HCT116 (cell line): ENCODE results near the gene ERGIC1. TPM values are rescaled to one million over a fixed set of nuclear protein-coding genes. Genes with fewer than 3 reads are reported as not detected.

Source experiments
- ATAC-seq: fragments of 200-7000 bp; cut with Tn5 transposase; 2 replicates; pipeline ENCODE4 v1.9.1; 2020; ENCODE audit warnings: mild to moderate bottlenecking, moderate library complexity
- BruUV-seq: library from RNA; stranded (reverse); fragments of 400-500 nt; replicated peaks from 2 replicates; lab custom pipeline; 2021; lab: Mats Ljungman, UMichigan
- CTCF ChIA-PET: fragments of 300-600 bp; sonication (Branson Sonifier 250); formaldehyde crosslinking; loops from one replicate; lab custom pipeline; 2021; ENCODE audit warnings: antibody characterized with exemption; lab: Charles Lee
- POLR2A ChIA-PET: fragments of 300-600, 350-600 bp; sonication (Branson Sonifier 250); formaldehyde crosslinking; loops from one replicate; lab custom pipeline; 2021; ENCODE audit warnings: antibody characterized with exemption; lab: Charles Lee
- RAD21 ChIA-PET, 2 experiments: fragments of 300-600 bp; sonication (Branson Sonifier 250); formaldehyde crosslinking; loops; one replicate each; lab custom pipeline; 2023; ENCODE audit warnings: low total read pairs in 2 of 2; ENCODE audit not compliant: uncharacterized antibody in 2 of 2, unreplicated experiment in 2 of 2, low non-redundant PET in 1 of 2; lab: Charles Lee
- DNase-seq: peaks from one replicate; pipeline ENCODE4 v3.0.0-alpha.2; 2010; ENCODE audit warnings: low read depth, low spot score
- H2AFZ ChIP-seq: fragments of 200-600 bp; shearing (Covaris generic), sonication (generic); 2 replicates; pipeline ENCODE4 v1.6.1; 2017; ENCODE audit warnings: low read depth, mixed run types, mixed read lengths, antibody characterized with exemption, low read length; ENCODE audit not compliant: poor library complexity, severe bottlenecking
- H3K27ac ChIP-seq: 2 replicates; pipeline ENCODE4 v1.5.1; 2012; ENCODE audit warnings: low read depth, low read length
- H3K27me3 ChIP-seq: fragments of 200-600 bp; sonication (generic); 2 replicates; pipeline ENCODE4 v1.6.1; 2016; ENCODE audit warnings: mixed run types, low read length, mixed read lengths; ENCODE audit not compliant: insufficient read depth
- H3K36me3 ChIP-seq, 2 experiments: fragments of 200-500 bp in 1 of 2; fragments of 200-600 bp in 1 of 2; sonication (Bioruptor generic) in 1 of 2; sonication (generic) in 1 of 2; 2 replicates each; pipeline versions ENCODE4 v1.5.1 to v1.6.1; 2014 to 2016; ENCODE audit warnings: low read length in 2 of 2, inconsistent platforms in 1 of 2, mixed read lengths in 1 of 2, mixed run types in 1 of 2; ENCODE audit not compliant: insufficient read depth in 2 of 2, control insufficient read depth in 1 of 2
- H3K4me1 ChIP-seq, 2 experiments: fragments of 200-600 bp in 1 of 2; sonication (generic) in 1 of 2; 2 replicates each; pipeline versions ENCODE4 v1.5.1 to v1.6.1; 2012 to 2017; ENCODE audit warnings: low read length in 2 of 2, inconsistent platforms in 1 of 2, mild to moderate bottlenecking in 1 of 2, mixed read lengths in 1 of 2, mixed run types in 1 of 2, moderate library complexity in 1 of 2; ENCODE audit not compliant: insufficient read depth in 2 of 2, control insufficient read depth in 1 of 2
- H3K4me2 ChIP-seq: fragments of 200-600 bp; sonication (generic); 2 replicates; pipeline ENCODE4 v1.6.1; 2017; ENCODE audit warnings: mixed run types, low read length, mixed read lengths
- H3K4me3 ChIP-seq, 2 experiments: fragments of 200-600 bp in 1 of 2; sonication (generic) in 1 of 2; replicated peaks in 1 of 2; 2 replicates each; pipeline ENCODE4 v1.5.1; 2011 to 2016; ENCODE audit warnings: low read length in 2 of 2, control low read depth in 1 of 2, low read depth in 1 of 2, mild to moderate bottlenecking in 1 of 2, mixed read lengths in 1 of 2, mixed run types in 1 of 2
- H3K79me2 ChIP-seq: fragments of 200-600 bp; sonication (generic); 2 replicates; pipeline ENCODE4 v1.6.1; 2017; ENCODE audit warnings: mild to moderate bottlenecking, mixed run types, low read length, moderate library complexity, mixed read lengths; ENCODE audit not compliant: insufficient read depth
- H3K9ac ChIP-seq: fragments of 200-600 bp; sonication (generic); 2 replicates; pipeline ENCODE4 v1.6.1; 2016; ENCODE audit warnings: low read length, mixed read lengths
- H3K9me2 ChIP-seq: fragments of 200-600 bp; sonication (generic), shearing (Covaris generic); 2 replicates; pipeline ENCODE4 v1.6.1; 2017; ENCODE audit warnings: mixed run types, mild to moderate bottlenecking, moderate library complexity; ENCODE audit not compliant: insufficient read depth
- H3K9me3 ChIP-seq, 2 experiments: fragments of 200-500 bp in 1 of 2; fragments of 200-600 bp in 1 of 2; sonication (Bioruptor generic) in 1 of 2; sonication (generic) in 1 of 2; 2 replicates each; pipeline ENCODE4 v1.6.1; 2014 to 2017; ENCODE audit warnings: low read length in 2 of 2, mixed read lengths in 2 of 2, inconsistent platforms in 1 of 2, low read depth in 1 of 2, mild to moderate bottlenecking in 1 of 2, mixed run types in 1 of 2, moderate library complexity in 1 of 2; ENCODE audit not compliant: control insufficient read depth in 1 of 2, insufficient read depth in 1 of 2
- H4K20me1 ChIP-seq: fragments of 200-600 bp; sonication (generic), shearing (Covaris generic); 2 replicates; pipeline ENCODE4 v1.6.1; 2017; ENCODE audit warnings: mixed run types, mild to moderate bottlenecking, moderate library complexity; ENCODE audit not compliant: insufficient read depth
- EZH2 ChIP-seq: fragments of 200-600 bp; sonication (generic); IDR thresholded peaks from 2 replicates; pipeline ENCODE4 v1.6.1; 2017; ENCODE audit warnings: antibody characterized with exemption, mixed run types
- JUND ChIP-seq: IDR thresholded peaks from 2 replicates; pipeline ENCODE4 v1.6.1; 2012
- POLR2A ChIP-seq: IDR thresholded peaks from 2 replicates; pipeline ENCODE4 v1.7.0; 2011; ENCODE audit warnings: borderline replicate concordance; ENCODE audit not compliant: insufficient read depth, insufficient read length; ENCODE audit errors: extremely low read depth
- POLR2AphosphoS5 ChIP-seq: IDR thresholded peaks from 2 replicates; pipeline ENCODE4 v1.6.1; 2011; ENCODE audit warnings: mild to moderate bottlenecking, low read depth, low read length, moderate library complexity
- SRF ChIP-seq: IDR thresholded peaks from 2 replicates; pipeline ENCODE4 v1.6.1; 2012; ENCODE audit warnings: low read depth
- TCF7L2 ChIP-seq: IDR thresholded peaks from 2 replicates; pipeline ENCODE4 v1.7.0; 2011; ENCODE audit warnings: borderline replicate concordance, inconsistent platforms; ENCODE audit not compliant: insufficient read depth, insufficient read length; ENCODE audit errors: extremely low read depth
- intact Hi-C: fragments of 100-400 bp; cut with micrococcal nuclease; formaldehyde crosslinking; loops from 2 replicates; pipeline ENCODE4 v1.10.0; 2022
- total RNA-seq: library from RNA; stranded (reverse); gene quantifications from one replicate; pipeline ENCODE4 v1.2.1, GENCODE V29; 2021; ENCODE audit not compliant: unreplicated experiment
- TF ChIP-seq, protein P1 (sequence below): IDR thresholded peaks from 2 replicates; pipeline ENCODE4 v1.6.1; 2012
- TF ChIP-seq, protein P2 (sequence below): IDR thresholded peaks from 2 replicates; pipeline ENCODE4 v1.6.1; 2012
- TF ChIP-seq, protein P3 (sequence below), 3 experiments: fragments of 200-600 bp in 1 of 3; sonication (generic) in 1 of 3; IDR thresholded peaks in 2 of 3; conservative IDR thresholded peaks in 1 of 3; 2 replicates each; pipeline ENCODE4 v1.5.1; 2012 to 2017; ENCODE audit warnings: low read depth in 2 of 3, low read length in 2 of 3, antibody characterized with exemption in 1 of 3, borderline replicate concordance in 1 of 3, control low read depth in 1 of 3, mild to moderate bottlenecking in 1 of 3, mixed read lengths in 1 of 3, mixed run types in 1 of 3, moderate library complexity in 1 of 3; ENCODE audit not compliant: insufficient read depth in 1 of 3

ERGIC1 gene
- total RNA-seq, 1 experiment from 2014 or later, result 73.3 TPM

DNA sequence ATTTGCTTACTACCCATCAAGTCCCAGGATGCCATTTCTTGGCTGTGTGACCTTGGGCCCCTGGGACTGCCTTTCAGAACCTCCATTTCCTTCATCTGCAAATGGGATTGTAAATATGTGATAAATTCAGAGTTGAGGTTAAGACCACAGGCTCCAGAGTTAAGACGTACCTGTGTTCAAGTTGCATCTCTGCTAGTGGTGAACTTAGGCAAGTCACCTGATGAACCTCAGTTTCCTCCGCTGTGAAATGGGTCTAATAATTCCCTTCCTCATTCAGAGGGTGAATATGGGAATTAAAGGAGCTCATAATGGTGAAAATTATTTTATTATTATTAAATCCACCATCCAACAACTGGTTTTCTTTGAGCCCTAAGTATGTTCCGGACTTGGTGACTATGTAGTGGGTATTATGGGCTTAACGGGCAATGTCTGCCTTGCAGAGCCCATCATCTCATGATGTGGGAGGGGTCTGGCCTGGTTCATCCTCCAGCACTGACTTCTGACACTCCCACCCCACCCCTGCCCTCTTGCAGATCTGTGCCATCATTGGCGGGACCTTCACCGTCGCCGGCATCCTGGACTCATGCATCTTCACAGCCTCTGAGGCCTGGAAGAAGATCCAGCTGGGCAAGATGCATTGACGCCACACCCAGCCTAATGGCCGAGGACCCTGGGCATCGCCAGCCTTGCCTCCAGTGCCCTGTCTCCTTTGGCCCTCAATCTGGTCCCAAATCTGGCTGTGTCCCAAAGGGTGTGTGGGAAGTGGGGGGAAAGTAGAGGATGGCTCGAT is 116.3 kb downstream of the ERGIC1 start:
- DNase-seq, result no peak
- H3K9me3 ChIP-seq, result no peaks in the 10 kb centered on the region
- H3K4me1 ChIP-seq, result peaks cover 0 to 31% of the 10 kb centered on the region in 2 experiments; a peak in 3 of 4 replicates
- H3K4me2 ChIP-seq, result no peak overlapping the region
- no peaks in the 10 kb centered on the region for H3K9me2 ChIP-seq
- no peak for ATAC-seq
- no peak overlapping the region for H3K9ac ChIP-seq
- H3K4me3 ChIP-seq, result no peak overlapping the region
- H3K79me2 ChIP-seq, result no peaks in the 10 kb centered on the region
- intact Hi-C loops, result no loop called here
- no peaks in the 10 kb centered on the region for H4K20me1 ChIP-seq
- H3K27me3 ChIP-seq, result no peaks in the 10 kb centered on the region
- CTCF ChIA-PET, result interaction anchor here (0.6 kb wide), 1 partner anchor 239 kb away, joined by 3 read pairs; no protein-coding TSS in a partner anchor
- H3K27ac ChIP-seq, result no peak overlapping the region
- RAD21 ChIA-PET, result no interaction called here
- POLR2A ChIA-PET, result interaction anchor here (0.6 kb wide), 1 partner anchor 16 kb away, joined by 3 read pairs; no protein-coding TSS in a partner anchor
- no peak overlapping the region for H2AFZ ChIP-seq
- H3K36me3 ChIP-seq, result no peaks in the 10 kb centered on the region
- TF ChIP-seq, protein P1, sequence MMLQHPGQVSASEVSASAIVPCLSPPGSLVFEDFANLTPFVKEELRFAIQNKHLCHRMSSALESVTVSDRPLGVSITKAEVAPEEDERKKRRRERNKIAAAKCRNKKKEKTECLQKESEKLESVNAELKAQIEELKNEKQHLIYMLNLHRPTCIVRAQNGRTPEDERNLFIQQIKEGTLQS, result no peak
- TF ChIP-seq, protein P2, sequence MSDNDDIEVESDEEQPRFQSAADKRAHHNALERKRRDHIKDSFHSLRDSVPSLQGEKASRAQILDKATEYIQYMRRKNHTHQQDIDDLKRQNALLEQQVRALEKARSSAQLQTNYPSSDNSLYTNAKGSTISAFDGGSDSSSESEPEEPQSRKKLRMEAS, result no peak
- TF ChIP-seq EZH2, result no peak
- TF ChIP-seq TCF7L2, result no peak
- TF ChIP-seq JUND, result no peak
- no peak for TF ChIP-seq POLR2A
- TF ChIP-seq POLR2AphosphoS5, result no peak
- TF ChIP-seq, protein P3, sequence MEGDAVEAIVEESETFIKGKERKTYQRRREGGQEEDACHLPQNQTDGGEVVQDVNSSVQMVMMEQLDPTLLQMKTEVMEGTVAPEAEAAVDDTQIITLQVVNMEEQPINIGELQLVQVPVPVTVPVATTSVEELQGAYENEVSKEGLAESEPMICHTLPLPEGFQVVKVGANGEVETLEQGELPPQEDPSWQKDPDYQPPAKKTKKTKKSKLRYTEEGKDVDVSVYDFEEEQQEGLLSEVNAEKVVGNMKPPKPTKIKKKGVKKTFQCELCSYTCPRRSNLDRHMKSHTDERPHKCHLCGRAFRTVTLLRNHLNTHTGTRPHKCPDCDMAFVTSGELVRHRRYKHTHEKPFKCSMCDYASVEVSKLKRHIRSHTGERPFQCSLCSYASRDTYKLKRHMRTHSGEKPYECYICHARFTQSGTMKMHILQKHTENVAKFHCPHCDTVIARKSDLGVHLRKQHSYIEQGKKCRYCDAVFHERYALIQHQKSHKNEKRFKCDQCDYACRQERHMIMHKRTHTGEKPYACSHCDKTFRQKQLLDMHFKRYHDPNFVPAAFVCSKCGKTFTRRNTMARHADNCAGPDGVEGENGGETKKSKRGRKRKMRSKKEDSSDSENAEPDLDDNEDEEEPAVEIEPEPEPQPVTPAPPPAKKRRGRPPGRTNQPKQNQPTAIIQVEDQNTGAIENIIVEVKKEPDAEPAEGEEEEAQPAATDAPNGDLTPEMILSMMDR (IDR thresholded peaks at IDR 0.05 in 2 of 3, conservative IDR thresholded peaks at IDR 0.05 in 1 of 3; ENCODE audit: borderline replicate concordance in 1 of 3, insufficient read depth in 1 of 3, low read depth in 2 of 3, low read length in 2 of 3), result no peak
- TF ChIP-seq SRF, result no peak
- BruUV-seq, result no TSS peak
